ENCODE results near the gene PLXNB2.

Gene PLXNB2

DNA sequence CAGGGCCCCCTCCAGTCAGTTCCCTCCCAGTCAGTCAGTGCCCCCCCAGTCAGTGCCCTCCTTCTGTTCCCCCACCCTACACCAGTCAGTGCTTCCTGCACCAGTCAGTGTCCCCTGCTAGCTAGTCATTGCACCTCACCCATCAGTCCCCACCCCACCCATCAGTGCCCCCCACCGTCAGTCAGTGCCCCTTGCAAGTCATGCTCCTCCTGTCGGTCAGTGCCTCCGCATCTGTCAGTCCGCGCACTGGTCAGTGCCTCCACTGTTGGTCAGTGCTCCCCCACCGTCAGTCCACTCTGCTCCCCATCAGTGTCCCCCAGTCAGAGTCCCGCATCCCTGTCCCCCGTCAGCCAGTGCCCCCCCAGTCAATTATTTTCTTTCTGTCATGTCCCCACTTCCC, 39.0 kb upstream of the PLXNB2 start:
- TF ChIP-seq, protein P1, sequence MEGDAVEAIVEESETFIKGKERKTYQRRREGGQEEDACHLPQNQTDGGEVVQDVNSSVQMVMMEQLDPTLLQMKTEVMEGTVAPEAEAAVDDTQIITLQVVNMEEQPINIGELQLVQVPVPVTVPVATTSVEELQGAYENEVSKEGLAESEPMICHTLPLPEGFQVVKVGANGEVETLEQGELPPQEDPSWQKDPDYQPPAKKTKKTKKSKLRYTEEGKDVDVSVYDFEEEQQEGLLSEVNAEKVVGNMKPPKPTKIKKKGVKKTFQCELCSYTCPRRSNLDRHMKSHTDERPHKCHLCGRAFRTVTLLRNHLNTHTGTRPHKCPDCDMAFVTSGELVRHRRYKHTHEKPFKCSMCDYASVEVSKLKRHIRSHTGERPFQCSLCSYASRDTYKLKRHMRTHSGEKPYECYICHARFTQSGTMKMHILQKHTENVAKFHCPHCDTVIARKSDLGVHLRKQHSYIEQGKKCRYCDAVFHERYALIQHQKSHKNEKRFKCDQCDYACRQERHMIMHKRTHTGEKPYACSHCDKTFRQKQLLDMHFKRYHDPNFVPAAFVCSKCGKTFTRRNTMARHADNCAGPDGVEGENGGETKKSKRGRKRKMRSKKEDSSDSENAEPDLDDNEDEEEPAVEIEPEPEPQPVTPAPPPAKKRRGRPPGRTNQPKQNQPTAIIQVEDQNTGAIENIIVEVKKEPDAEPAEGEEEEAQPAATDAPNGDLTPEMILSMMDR (IDR thresholded peaks at IDR 0.05; ENCODE audit: borderline replicate concordance, control extremely low read depth, extremely low read depth, insufficient read depth, missing control alignments) = no peak
- in situ Hi-C loops (cut with MboI; ENCODE audit: low sequenced_read_pairs, unreplicated experiment) = no loop called here
- DNase-seq (ENCODE audit: low spot score) = no peak

DNA sequence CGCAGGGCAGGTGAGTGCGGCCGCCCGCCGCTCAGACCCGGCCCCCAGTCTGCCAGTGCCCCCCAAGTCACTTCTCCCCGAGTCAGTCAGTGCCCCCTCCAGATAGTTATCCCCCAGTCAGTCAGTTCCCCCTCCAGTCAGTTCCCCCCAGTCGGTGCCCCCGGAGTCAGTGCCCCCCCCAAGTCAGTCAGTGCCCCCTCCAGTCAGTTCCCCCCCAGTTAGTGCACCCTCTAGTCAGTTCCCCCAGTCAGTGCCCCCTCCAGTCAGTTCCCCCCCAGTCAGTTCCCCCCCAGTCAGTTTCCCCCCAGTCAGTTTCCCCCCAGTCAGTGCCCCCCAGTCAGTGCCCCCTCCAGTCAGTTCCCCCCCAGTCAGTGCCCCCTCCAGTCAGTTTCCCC, 36.1 kb upstream of the PLXNB2 start:
- DNase-seq (ENCODE audit: low spot score) = no peak
- TF ChIP-seq, protein P1 (IDR thresholded peaks at IDR 0.05; ENCODE audit: borderline replicate concordance, control extremely low read depth, extremely low read depth, insufficient read depth, missing control alignments) = no peak
- in situ Hi-C loops (cut with MboI; ENCODE audit: low sequenced_read_pairs, unreplicated experiment) = no loop called here

DNA sequence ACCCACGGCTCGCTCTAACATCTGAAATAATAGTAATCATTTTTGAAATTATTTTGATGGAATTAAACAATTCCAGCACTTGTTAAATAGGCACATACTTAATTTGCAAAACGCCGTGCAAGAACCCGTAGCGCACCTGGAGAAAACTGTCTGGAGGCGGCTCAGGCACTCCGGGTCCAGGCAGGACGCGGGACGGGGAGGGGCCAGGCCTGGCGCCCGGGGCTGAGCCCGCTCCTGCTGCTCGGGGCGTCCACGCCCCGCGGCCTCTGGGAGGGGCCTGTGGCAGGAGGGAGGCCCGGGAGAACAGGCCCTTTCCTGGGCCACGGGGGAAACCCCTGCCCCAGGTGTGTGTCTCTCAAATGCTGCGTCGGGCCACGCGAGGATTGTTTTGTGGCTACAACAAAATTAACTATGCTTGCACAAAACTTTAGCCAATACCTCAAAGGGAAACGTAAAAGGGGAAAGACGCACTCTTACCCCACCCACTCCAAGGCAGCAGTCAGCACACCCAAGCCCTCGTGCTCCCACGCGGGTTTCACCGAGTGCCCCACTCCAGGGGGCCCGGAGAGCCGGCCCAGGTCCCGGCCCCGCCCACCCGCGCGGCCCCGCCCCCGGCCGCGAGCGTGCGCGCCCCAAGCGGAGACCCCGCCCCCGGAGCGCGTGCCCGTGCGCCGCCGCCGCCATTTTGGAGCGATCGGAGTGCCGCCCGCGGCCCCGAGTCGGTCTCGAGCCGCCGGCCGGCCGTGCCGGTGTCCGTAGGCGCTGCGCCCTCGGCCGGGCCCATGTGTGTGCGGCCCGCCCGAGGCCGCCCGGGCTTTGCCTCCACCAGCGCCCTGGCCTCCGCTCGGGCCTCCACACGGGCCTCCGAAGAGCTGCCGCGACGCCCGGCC, 35.5 kb upstream of the PLXNB2 start, which contains the start of gene PPP6R2:
Gene PPP6R2 (plus strand): TSS at position 677 of the 890 bp plus-strand sequence. CDS start 50,582 bp downstream, outside the sequence.
- peak; percentile 93 for DNase-seq (ENCODE audit: low spot score)
- in situ Hi-C loops (cut with MboI; ENCODE audit: low sequenced_read_pairs, unreplicated experiment) = no loop called here
- TF ChIP-seq, protein P1 (IDR thresholded peaks at IDR 0.05; ENCODE audit: borderline replicate concordance, control extremely low read depth, extremely low read depth, insufficient read depth, missing control alignments) = no peak

DNA sequence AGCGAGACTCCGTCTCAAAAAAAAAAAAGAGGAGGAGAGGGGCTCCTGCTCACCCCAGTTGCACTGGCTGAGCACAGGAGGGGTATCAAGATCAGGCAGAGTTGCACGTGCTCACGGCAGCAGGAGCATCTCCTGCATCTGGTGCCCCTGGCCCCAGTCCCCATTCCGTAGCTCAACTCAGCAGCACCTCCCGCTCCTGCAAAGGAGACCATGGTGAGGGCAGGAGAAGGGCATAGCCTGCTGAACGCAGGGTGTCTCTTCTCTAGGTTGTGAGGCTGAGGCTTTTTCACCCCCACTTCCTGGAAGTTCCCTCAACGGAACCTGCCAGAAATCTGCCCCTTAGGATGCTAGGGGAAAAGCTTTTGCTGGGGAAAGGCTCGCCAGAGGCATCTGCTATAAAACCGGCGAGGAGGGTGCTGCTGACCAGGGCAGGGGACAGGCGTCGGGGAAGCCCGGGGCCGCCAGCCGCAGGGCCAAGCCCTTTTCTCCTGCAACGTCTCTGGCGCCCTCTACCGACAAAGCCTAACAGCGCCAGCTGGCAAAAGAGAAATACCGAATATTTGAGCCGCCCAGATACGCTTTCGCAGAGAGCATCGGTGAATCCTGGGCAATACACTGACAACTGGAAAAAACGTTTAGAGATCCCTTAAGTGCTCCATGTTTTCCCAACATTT, 34.7 kb upstream of the PLXNB2 start:
- in situ Hi-C loops (cut with MboI; ENCODE audit: low sequenced_read_pairs, unreplicated experiment) = no loop called here
- DNase-seq (ENCODE audit: low spot score) = peak; percentile 87
- TF ChIP-seq, protein P1 (IDR thresholded peaks at IDR 0.05; ENCODE audit: borderline replicate concordance, control extremely low read depth, extremely low read depth, insufficient read depth, missing control alignments) = peak; percentile 99

DNA sequence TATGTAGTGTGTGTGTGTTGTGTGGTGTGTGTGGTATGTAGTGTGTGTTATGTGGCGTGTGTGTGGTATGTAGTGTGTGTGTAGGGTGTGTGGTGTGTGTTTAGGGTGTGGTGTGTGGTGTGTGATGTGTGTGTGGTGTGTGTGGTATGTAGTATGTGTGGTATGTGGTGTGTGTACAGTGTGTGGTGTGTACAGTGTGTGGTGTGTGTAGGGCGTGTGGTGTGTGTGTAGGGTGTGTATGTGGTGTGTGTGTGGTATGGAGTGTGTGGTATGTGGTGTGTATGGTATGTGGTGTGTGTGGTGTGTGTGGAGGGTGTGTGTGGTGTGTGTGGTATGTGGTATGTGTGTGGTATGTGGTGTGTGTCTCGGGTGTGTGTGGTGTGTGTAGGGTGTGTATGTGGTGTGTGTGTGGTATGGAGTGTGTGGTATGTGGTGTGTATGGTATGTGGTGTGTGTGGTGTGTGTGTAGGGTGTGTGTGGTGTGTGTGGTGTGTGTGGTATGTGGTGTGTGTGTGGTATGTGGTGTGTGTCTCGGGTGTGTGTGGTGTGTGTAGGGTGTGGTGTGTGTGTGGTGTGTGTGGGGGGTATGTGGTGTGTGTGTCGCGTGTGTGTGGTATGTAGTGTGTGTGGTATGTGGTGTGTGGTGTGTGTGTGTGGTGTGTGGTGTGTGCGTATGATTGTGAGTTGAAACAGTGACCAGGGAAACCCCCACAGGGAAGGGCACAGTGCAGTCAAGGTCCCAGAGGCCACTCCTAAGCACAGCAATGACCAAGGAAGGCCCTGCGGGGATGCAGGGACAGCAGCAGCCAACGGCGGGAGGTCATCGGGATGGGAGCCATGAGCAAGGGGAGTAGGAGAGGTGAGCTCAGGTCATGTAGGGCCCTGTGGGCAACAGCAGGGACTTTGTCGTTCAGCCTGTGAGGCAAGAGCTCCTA, 32.8 kb upstream of the PLXNB2 start:
- DNase-seq (ENCODE audit: low spot score) = no peak
- TF ChIP-seq, protein P1 (IDR thresholded peaks at IDR 0.05; ENCODE audit: borderline replicate concordance, control extremely low read depth, extremely low read depth, insufficient read depth, missing control alignments) = no peak
- in situ Hi-C loops (cut with MboI; ENCODE audit: low sequenced_read_pairs, unreplicated experiment) = no loop called here
